HTR-8/SVneo (cell line): ENCODE results near the gene ZNF486.
A peak's percentile ranks its signal among the peaks of the same experiment; 100 is the strongest.
"Not testable (repeated sequence)": the region's sequence is repeated elsewhere in the genome, so short reads cannot be mapped to it uniquely, and the experiment has no call there.

ENCODE experiments used
- DNase-seq: peaks from one replicate; pipeline ENCODE4 v3.0.0; 2011; ENCODE audit warnings: low spot score, mixed read lengths; ENCODE audit not compliant: insufficient read length
- FAIRE-seq: peaks from 2 replicates; lab custom pipeline; 2011; peaks lifted over from hg19 to GRCh38; lab: Jason Lieb, UNC

Gene ZNF486

DNA sequence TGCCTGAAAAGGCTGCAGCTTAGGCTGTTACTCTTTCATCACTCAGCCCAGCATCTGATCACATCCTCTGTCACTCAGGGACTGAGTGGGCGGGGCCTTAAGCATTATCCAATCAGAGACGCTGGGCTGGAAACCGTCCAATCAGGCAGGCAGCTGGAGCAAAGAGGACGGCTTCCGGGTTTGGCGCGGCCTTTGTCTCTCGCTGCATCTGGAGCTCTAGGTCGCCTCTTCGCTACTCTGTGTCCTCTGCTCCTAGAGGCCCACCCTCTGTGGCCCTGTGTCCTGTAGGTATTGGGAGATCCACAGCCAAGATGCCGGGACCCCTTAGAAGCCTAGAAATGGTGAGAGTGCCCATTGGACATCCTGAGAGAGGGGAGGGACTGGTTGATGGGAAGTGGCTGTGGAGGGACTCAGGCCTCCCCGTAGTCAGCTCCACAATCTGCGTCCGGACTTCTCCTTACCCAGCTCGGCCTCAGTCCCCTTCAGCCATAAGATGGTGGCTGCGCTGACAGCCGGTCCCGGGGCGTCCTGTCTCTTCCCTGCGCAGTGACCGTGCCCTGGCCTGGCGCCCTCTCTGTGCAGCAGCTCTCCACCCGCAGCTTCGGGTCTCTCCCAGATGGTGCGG, at the start of gene ZNF486:
Gene ZNF486, plus strand, starts transcription at position 195 of the 625 bp plus-strand sequence. Its CDS starts 117 bp downstream, at position 312.
- DNase-seq (peak; percentile 86), FAIRE-seq (no peak)

DNA sequence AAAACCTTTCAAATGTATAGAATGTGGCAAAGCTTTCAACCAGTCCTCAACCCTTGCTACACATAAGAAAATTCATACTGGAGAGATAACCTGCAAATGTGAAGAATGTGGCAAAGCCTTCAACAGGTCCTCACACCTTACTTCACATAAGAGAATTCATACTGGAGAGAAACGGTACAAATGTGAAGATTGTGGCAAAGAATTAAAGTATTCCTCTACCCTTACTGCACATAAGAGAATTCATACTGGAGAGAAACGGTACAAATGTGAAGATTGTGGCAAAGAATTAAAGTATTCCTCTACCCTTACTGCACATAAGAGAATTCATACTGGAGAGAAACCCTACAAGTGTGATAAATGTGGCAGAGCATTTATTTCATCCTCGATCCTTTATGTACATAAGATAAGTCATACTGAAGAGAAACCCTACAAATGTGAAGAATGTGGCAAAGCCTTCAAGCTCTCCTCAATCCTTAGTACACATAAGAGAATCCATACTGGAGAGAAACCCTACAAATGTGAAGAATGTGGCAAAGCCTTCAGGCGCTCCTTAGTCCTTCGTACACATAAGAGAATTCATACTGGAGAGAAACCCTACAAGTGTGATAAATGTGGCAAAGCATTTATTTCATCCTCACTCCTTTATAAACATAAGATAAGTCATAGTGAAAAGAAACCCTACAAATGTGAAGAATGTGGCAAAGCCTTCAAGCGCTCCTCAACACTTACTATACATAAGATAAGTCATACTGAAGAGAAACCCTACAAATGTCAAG, 48.8 kb upstream of the ZNF486 start:
- DNase-seq, FAIRE-seq: not testable (repeated sequence)

DNA sequence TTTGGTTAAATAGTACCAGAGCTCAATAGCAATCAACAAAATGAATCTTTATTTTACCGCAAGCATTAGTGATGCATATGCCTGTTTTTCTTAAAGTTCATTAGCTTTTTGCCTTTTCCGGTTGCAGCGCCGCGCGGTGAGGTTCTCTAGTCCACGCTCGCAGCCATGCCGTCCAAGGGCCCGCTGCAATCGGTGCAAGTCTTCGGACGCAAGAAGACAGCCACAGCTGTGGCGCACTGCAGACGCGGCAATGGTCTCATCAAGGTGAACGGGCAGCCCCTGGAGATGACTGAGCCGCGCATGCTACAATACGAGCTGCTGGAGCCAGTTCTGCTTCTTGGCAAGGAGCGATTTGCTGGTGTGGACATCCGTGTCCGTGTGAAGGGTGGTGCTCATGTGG, 42.1 kb upstream of the ZNF486 start:
- FAIRE-seq (no peak), DNase-seq (no peak)

DNA sequence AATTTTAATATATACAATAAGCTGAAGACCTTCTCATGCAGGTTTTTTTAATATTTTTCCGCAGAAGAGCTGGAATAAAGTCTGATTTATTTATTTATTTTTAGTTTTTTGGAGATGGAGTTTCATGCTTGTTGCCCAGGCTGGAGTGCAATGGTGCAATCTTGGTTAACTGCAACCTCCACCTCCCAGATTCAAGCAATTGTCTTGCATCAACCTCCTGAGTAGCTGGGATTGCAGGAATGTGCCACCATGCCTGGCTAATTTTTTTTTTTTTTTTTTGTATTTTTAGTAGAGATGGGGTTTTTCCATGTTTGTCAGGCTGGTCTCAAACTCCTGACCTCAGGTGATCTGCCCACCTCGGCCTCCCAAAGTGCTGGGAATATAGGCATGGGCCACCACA, 34.1 kb upstream of the ZNF486 start:
- not testable (repeated sequence) for FAIRE-seq, DNase-seq

DNA sequence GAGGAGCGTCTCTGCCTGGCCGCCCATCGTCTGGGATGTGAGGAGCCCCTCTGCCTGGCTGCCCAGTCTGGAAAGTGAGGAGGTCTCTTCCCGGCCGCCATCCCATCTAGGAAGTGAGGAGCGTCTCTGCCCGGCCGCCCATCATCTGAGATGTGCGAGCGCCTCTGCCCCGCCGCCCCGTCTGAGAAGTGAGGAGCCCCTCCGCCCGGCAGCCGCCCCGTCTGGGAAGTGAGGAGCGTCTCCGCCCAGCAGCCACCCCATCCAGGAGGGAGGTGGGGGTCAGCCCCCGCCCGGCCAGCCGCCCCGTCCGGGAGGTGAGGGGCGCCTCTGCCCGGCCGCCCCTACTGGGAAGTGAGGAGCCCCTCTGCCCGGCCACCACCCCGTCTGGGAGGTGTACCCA, 29.3 kb upstream of the ZNF486 start:
- not testable (repeated sequence) for FAIRE-seq, DNase-seq

GRCh38 chr19:20151617-20152145, 15.3 kb upstream of the ZNF486 start:
- no peak for DNase-seq
- no peak for FAIRE-seq

- not testable (repeated sequence) for FAIRE-seq, DNase-seq
These were observed 14.5 kb upstream of the ZNF486 start for GRCh38 chr19:20152506-20152905.

GRCh38 chr19:20153281-20153680, 13.7 kb upstream of the ZNF486 start:
- FAIRE-seq, result no peak
- no peak for DNase-seq

- FAIRE-seq, result no peak
- DNase-seq, result no peak
These were observed 12.4 kb upstream of the ZNF486 start for GRCh38 chr19:20154636-20155035.

DNA sequence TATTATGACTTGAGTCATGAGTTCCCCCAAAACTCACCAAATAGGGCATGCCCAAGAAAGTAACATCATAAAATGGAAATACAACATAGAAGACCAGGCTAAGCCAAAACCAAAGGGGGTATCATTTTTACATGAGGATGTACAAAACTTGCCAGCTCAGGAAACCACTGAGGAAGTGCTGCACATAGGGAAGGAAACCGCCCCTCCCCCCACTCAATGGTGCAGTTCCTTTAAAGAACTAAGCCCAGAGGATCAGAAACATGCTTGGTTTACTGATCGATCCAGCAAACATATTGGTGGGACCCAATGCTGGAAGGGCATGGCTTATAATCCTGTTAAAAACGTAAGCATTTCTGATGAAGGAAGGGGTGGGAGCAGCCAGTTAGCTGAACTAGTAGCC, 4.2 kb upstream of the ZNF486 start:
- FAIRE-seq (no peak), DNase-seq (no peak)

DNA sequence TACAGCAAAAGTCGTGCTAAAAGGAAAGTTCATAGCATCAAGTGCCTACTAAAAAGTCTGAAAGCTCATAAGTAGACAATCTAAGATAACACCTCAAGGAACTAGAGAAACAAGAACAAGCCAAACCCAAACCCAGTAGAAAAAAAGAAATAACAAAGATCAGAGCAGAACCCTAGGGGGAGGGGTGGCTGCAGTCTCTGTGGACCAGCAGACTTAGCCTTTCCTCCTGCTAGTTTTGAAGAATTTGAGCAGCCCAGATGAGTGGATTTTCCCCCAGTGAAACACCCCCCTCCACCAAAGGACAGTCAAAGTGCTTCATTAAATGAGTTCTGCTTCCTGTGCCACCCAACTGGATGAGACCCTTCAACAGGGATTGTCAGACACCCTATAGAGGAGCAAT, 2.6 kb upstream of the ZNF486 start:
- DNase-seq (no peak), FAIRE-seq (no peak)

GRCh38 chr19:20165971-20166592, 932 bp upstream of the ZNF486 start:
- no peak for FAIRE-seq

DNA sequence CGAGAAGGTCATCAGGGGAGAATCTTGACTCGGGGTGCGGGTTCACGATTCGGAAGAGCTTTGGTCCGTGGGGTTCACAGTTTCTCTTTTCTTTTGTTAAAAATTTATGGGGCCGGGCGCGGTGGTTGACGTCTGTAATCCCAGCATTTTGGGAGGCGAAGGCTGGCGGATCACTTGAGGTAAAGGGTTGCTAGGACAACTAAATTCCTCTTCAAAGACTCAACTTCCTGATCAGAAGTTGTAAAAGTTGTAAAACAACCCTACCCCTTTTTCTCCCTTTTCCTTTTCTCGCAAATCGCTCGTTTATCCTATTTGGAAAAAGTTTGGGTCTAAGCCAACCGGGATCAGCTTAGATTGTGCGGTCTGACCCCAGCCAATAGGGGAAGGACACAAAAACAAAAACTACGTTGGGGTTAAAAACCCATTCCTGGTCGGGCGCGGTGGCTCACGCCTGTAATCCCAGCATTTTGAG, 673 bp downstream of the ZNF486 start:
- FAIRE-seq, result no peak
- DNase-seq, result no peak

More at GRCh38 chr19:20165971-20166592, 932 bp upstream of the ZNF486 start:
- DNase-seq, result no peak

DNA sequence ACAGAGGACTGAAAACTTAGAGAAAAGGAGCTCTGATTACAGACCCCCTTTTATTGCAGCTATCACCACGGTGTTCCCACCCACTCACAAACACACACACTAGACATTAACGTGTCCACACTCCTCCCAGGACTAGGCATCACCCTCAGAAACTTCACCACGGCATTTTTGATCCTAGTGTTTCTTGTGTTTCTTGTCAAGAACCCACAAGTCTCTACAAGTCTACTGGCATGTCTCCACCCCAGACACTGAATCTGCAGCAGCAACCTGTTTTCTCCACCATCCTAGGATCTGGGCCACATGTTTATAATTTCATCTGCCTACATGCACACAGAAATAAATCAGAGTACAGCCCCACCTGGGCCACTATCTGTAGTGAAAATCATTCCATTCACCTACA, 4.3 kb downstream of the ZNF486 start:
- FAIRE-seq (no peak), DNase-seq (no peak)

- DNase-seq, FAIRE-seq: not testable (repeated sequence)
These were observed 8.8 kb downstream of the ZNF486 start for GRCh38 chr19:20175848-20176247.

- not testable (repeated sequence) for DNase-seq, FAIRE-seq
These were observed 12.9 kb downstream of the ZNF486 start for GRCh38 chr19:20179956-20180355.

DNA sequence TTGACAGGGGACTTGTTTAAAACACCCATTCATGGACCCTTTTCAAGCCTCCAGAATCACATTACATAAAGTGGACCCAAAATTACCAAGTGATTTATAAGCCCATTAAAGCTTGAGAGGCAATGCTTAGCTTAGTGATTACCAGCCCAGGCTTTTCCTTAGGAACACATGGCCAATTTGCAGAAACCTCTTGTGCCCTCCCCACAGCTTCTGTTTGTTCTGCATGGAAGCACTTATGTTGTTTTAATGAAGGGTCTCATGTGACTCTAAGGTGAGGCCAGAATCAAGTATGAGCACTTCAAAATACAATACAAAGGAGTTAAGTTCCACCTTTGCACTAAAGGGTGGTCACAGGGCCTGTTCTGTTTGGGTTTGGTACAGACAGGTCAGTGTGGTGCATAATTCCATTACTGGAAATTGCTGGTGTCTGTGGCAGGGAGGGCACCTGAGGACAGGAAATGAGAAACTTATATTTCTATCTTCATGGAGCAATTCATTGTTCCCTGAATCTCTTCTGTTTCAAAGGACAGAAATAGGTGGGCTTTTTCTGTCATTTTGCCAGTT, 15.3 kb downstream of the ZNF486 start:
- no peak for FAIRE-seq
- no peak for DNase-seq

DNA sequence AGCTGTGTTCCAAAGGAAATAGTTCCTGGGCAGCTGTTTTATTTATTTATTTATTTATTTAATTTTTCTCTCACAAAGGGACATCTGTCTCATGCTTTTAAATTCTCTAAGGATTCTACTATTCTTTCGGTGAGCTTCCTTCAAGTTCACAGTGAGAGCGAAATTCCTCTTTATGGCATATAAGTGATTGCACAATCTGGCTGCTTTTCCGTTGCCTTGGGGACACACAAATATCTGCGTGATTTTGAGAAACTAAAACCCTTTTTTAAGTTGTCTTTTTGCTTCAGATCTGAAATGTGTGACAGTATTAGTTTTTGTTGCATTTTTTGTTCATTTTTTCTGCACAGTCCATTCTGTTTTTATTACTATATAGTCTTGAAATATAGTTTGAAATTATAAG, 19.2 kb downstream of the ZNF486 start:
- no peak for FAIRE-seq
- no peak for DNase-seq

DNA sequence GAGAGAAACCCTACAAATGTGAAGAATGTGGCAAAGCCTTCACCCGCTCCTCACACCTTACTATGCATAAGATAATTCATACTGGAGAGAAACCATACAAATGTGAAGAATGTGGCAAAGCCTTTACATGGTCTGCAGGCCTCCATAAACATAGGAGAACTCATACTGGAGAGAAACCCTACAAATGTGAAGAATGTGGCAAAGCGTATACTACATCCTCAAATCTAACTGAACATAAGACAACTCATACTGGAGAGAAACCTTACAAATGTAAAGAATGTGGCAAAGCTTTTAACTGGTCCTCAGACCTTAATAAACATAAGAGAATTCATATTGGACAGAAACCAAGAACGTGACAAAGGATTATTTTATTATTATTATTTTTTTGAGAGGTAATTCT, 30.7 kb downstream of the ZNF486 start:
- DNase-seq, result no peak
- peak; percentile 44 for FAIRE-seq

- no peak for FAIRE-seq
These were observed 42.0 kb downstream of the ZNF486 start for GRCh38 chr19:20209051-20209450.

More at GRCh38 chr19:20209051-20209450, 42.0 kb downstream of the ZNF486 start:
- no peak for DNase-seq
